Right atrium auricular region (tissue), 2 donors: ENCODE data around the gene LRRFIP1. TPM values are rescaled to one million over a fixed set of nuclear protein-coding genes. Genes with fewer than 3 reads are reported as not detected.
A peak's percentile ranks its signal among the peaks of the same experiment; 100 is the strongest.

ENCODE experiments used
- DNase-seq: peaks from one replicate; pipeline ENCODE4 v3.0.0-alpha.2; 2019; ENCODE audit warnings: low spot score
- H3K27ac ChIP-seq, 2 donors: fragments of 200-600 bp; sonication (generic); 1 replicate in 1 of 2; 2 replicates in 1 of 2; pipeline ENCODE4 v1.5.1; 2016 to 2019
- H3K27me3 ChIP-seq, 2 donors: fragments of 200-600 bp; sonication (generic); one replicate each; pipeline versions ENCODE4 v1.5.1 to v1.6.0; 2017 to 2019
- H3K36me3 ChIP-seq: fragments of 200-600 bp; sonication (generic); one replicate; pipeline ENCODE4 v1.5.1; 2016
- H3K4me1 ChIP-seq, 2 donors: fragments of 200-600 bp; sonication (generic); one replicate each; pipeline versions ENCODE4 v1.5.1 to v1.6.0; 2017 to 2019
- H3K4me3 ChIP-seq, 2 donors: fragments of 200-600 bp; sonication (generic); 1 replicate in 1 of 2; 2 replicates in 1 of 2; pipeline ENCODE4 v1.5.1; 2017 to 2019; ENCODE audit warnings: mild to moderate bottlenecking in 1 of 2, moderate library complexity in 1 of 2
- H3K9me3 ChIP-seq, 2 donors: fragments of 200-600 bp; sonication (generic); one replicate each; pipeline ENCODE4 v1.5.1; 2019
- CTCF ChIP-seq, 2 donors: fragments of 200-600 bp; sonication (generic); IDR thresholded peaks; one replicate each; pipeline ENCODE4 v1.5.1; 2019; ENCODE audit warnings: antibody characterized with exemption in 2 of 2
- total RNA-seq, 2 donors: library from RNA; depleted of rRNA; stranded (reverse); fragments of >200 nt; gene quantifications; one replicate each; pipeline ENCODE4 v1.1.0, GENCODE V29; 2016

Gene LRRFIP1
- total RNA-seq, 2 donors from 2014 or later, result 71.2 to 88.5 TPM

GRCh38 chr2:237708491-237708890 lies 81.1 kb downstream of the LRRFIP1 start:
- DNase-seq, result no peak
- no peak for TF ChIP-seq CTCF (IDR thresholded peaks at IDR 0.05)
- H3K9me3 ChIP-seq, result no peaks in the 10 kb centered on the region
- H3K27ac ChIP-seq, result peak overlapping the region; percentile 62 to 69
- H3K36me3 ChIP-seq, result peaks cover 36% of the 10 kb centered on the region
- peaks cover 0 to 78% of the 10 kb centered on the region in 2 donors for H3K4me1 ChIP-seq
- no peaks in the 10 kb centered on the region for H3K27me3 ChIP-seq
- no peak overlapping the region for H3K4me3 ChIP-seq

GRCh38 chr2:237708961-237709360 lies 81.6 kb downstream of the LRRFIP1 start:
- H3K4me3 ChIP-seq, result no peak overlapping the region
- H3K36me3 ChIP-seq, result peaks cover 36% of the 10 kb centered on the region
- peaks cover 0 to 75% of the 10 kb centered on the region in 2 donors for H3K4me1 ChIP-seq
- peak overlapping the region; percentile 62 to 69 for H3K27ac ChIP-seq
- no peaks in the 10 kb centered on the region for H3K9me3 ChIP-seq
- no peak for TF ChIP-seq CTCF (IDR thresholded peaks at IDR 0.05)
- peak; percentile 18 for DNase-seq
- no peaks in the 10 kb centered on the region for H3K27me3 ChIP-seq

- TF ChIP-seq CTCF (IDR thresholded peaks at IDR 0.05), result no peak
- H3K36me3 ChIP-seq, result peaks cover 36% of the 10 kb centered on the region
- no peaks in the 10 kb centered on the region for H3K9me3 ChIP-seq
- no peaks in the 10 kb centered on the region for H3K27me3 ChIP-seq
- peaks cover 0 to 77% of the 10 kb centered on the region in 2 donors for H3K4me1 ChIP-seq
- no peak overlapping the region for H3K4me3 ChIP-seq
- DNase-seq, result peak; percentile 50
- peak overlapping the region in 1 of 2 donors; percentile 29 for H3K27ac ChIP-seq
Measured at GRCh38 chr2:237711458-237712150, 84.2 kb downstream of the LRRFIP1 start.

- no peak for TF ChIP-seq CTCF (IDR thresholded peaks at IDR 0.05)
- Histone ChIP-seq H3K36me3 (peaks cover 36% of the 10 kb centered on the region), H3K4me3 (no peak overlapping the region), H3K9me3 (no peaks in the 10 kb centered on the region), H3K4me1 (peaks cover 0 to 75% of the 10 kb centered on the region in 2 donors), H3K27ac (peak overlapping the region; percentile 54 to 81), H3K27me3 (no peaks in the 10 kb centered on the region)
- DNase-seq, result peak; percentile 42
Measured at GRCh38 chr2:237712477-237713377, 85.3 kb downstream of the LRRFIP1 start.

GRCh38 chr2:237714690-237715458 lies 87.5 kb downstream of the LRRFIP1 start:
- Histone ChIP-seq H3K4me1 (peaks cover 0 to 58% of the 10 kb centered on the region in 2 donors), H3K4me3 (peak overlapping the region in 1 of 2 donors; percentile 35), H3K9me3 (no peaks in the 10 kb centered on the region), H3K27ac (peak overlapping the region; percentile 75 to 78), H3K27me3 (no peaks in the 10 kb centered on the region), H3K36me3 (peaks cover 17% of the 10 kb centered on the region)
- peak; percentile 76 for DNase-seq
- TF ChIP-seq CTCF (IDR thresholded peaks at IDR 0.05), result no peak
